ENCODE data around the gene LCT. TPM values are rescaled to one million over a fixed set of nuclear protein-coding genes. Genes with fewer than 3 reads are reported as not detected.
A peak's percentile ranks its signal among the peaks of the same experiment; 100 is the strongest.
"Not testable (repeated sequence)": the region's sequence is repeated elsewhere in the genome, so short reads cannot be mapped to it uniquely, and the experiment has no call there.

The LCT gene
- total RNA-seq (2014; rRNA removed; shearing (Covaris generic)): not detected in 2 replicates

DNA sequence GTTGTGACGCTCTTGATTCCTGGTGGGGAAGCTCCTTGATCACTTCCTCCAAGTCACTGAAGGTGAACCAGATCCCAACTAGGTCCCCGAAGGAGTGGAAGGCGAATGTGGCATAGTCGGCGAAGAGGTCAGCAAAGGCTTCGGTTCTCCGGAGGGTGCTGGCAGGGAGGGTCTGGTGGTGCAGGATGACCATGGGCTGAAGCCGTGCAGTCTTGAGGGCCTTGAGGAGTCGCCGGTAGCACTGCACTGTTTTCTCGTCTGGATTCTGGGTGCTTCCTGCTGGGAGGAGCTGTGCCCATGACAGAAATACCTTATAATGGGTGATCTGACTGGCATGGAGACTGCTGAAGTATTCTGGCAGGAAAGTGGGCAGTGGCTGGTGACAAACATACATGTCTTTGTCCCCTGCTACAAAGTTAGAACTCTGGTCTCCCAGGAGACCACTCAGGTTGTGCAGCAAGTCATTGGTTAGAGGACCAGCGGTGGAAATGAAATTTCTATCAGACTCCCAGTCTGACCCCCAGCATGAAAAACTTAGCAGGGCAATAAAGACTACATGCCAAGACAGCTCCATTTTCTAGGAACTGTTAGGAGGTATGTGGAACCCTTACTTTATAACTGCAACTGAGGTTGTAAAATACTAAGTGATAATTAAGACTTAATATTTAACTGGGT lies at the start of gene LCT:
Gene LCT (minus strand): TSS at position 589 of the 675 bp plus-strand sequence. CDS start 15 bp downstream, at position 574.
- DNase-seq (ENCODE audit: low spot score): no peak

DNA sequence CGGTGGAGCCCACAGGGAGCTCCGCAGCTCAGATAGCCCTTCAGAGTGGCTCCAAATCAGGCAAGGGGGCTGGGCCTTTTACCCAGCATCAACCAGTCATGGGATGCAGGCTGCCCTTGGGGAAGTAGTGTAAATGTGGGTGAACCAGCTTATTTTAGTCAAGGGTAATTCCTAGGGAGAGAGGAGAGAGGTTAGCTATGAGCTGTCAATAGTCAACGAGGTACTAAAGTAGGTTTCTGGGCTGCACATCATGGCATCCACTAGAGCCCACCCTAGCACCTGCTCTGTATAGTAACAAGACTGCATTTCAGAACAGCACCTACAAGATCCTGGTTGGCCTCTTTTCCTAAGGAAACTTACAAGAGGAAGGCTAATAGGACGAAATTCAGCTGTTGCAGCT lies 48.7 kb upstream of the LCT start:
- DNase-seq (ENCODE audit: low spot score): no peak

DNA sequence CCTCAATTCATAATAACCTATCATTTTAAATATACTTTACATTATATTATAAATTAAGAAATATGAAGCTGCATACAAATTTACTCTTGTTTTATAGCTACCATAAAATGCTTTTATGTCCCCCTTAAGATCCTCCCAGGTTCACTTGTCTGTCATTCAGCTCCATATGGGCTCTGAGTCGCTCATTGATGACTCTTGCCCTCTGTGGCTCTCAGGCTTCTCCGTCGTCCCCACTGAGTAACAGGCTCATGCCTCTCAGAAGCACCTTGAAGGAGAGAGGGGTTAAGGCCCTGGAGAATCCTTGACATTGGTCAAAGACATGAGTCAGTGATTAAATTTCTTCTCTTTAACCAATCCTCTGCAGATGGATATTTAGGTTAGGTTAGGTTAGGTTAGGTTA lies 45.4 kb upstream of the LCT start:
- no peak for DNase-seq (ENCODE audit: low spot score)

DNA sequence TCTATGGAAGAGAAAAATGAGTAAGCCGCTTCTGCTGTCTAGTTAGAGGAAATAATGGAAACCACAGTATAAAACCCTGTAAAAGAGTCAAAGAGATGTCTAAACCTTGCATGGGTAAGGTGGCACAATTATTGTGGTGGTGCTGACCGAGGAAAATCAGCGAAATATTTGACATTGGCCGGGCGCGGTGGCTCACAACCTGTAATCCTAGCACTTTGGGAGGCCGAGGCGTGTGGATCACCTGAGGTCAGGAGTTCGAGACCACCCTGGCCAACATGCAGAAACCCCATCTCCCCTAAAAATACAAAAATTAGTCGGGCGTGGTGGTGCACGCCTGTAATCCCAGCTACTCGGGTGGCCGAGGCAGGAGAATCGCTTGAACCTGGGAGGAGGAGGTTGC lies 39.8 kb upstream of the LCT start:
- DNase-seq (ENCODE audit: low spot score): not testable (repeated sequence)

DNA sequence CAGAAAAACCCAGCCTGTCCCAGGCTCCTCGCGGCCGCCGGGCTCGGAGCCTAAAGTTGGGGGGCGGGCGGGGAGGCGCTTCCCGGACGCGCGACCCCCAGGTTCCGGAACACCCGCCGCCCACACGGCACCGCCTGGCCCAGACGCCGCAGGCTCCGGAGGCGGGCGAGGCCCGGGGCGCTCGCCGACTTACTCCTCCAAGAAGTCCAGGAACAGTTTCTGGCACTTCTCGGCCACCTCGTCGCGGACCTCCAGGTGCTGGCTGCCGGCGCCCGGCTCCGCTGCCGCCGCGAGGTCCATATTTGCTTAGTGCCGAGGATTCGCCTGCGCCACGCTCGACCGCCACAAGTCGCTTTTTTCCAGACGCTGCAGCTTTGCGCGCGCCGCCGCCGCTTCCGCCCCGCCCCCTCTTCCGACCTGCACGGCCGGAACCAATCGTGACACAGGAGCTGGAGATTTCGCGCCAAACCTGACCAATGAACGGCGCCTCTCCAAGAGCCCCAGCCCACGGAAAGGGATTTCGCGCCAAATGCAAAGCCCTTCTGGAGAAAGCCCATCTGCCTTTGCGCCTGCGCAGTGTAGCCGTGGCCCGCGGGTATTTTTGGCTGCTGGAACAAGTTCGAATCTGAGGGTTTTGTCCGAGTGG lies 39.2 kb upstream of the LCT start, which contains the start of gene MCM6:
Gene MCM6 (minus strand): TSS at position 378 of the 646 bp plus-strand sequence. CDS start 78 bp downstream, at position 300.
- peak; percentile 98 for DNase-seq (ENCODE audit: low spot score)

DNA sequence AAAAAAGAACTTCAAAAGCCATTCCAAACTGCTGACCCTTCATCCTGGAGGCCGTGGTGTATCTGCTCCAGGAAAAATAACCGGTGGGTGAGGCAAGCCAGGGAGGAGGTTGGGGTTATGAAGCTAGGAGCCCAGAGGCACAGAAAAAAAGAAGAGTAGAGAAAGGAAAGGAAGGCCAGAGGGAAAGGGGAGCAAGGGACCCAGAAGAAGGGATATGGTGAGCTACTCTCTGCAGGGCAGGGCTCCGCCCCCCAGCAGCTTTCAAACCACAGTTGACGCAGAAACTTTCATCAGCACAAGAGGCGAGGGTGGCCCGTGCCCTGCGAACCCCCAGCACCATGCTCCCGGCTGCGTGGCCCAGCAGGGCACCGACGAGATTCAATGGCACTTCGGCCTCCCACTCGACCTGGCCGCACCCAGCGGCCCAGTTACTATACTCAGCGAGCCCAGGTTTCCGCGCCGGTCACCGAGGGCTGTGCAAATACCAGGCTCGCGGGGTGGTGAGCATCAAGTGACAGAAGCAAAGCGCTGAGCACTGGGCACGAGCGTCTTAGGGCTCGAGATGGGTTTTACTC lies 38.6 kb upstream of the LCT start:
- peak; percentile 46 for DNase-seq (ENCODE audit: low spot score)

DNA sequence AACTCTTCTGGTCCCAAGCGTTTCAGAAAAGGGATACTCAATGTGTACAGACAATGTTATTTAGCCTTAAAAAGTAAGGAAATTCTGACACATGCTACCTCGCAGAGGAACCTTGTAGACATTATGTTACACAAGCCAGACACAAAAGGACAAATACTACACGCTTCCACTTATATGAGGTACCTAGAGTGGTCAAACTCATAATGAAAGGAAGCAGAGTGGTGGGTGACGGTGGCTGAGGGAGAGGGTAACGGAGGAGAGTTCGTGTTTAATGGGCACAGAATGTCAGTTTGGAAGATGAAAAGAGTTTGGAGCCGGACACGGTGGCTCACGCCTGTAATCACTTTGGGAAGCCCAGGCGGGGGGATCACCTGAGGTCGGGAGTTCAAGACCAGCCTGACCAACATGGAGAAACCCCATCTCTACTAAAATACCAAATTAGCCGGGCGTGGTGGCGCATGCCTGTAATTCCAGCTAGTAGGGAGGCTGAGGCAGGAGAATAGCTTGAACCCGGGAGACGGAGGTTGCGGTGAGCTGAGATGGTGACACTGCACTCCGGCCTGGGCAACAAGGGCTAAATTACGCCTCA lies 37.9 kb upstream of the LCT start:
- DNase-seq (ENCODE audit: low spot score): no peak

DNA sequence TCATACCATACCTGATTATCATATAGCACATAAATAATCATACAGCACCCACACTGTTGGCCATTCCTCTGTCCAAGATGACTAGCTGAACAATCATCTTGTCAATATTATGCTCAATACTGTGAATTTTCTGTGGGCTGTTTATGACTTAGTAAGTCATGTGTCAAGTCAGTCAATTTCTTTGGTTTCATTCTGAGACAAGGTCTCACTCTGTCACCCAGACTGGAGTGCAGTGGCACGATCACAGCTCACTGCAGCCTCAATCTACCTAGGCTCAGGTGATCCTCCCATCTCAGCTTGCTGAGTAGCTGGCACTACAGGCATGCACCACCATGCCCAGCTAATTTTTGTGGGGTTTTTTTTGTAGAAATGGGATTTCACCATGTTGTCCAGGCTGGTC lies 33.6 kb upstream of the LCT start:
- DNase-seq (ENCODE audit: low spot score): no peak

DNA sequence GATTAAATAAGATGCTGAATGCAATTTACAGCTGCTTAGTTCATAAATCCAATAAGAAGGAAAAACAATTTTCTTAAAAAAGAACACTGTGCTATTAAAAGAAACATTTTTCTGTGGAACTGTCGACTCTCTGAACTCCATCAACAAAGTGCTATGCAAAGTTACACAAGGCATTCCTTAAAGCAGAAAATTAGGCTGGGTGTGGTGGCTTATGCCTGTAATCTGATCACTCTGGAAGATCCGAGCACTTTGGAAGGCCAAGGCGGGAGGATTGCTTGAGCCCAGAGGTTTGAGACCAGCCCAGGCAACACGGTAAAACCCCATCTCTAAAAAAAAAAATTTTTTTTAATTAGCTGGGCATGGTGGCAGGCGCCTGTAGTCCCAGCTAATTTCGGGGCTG lies 26.2 kb upstream of the LCT start:
- DNase-seq (ENCODE audit: low spot score): no peak

DNA sequence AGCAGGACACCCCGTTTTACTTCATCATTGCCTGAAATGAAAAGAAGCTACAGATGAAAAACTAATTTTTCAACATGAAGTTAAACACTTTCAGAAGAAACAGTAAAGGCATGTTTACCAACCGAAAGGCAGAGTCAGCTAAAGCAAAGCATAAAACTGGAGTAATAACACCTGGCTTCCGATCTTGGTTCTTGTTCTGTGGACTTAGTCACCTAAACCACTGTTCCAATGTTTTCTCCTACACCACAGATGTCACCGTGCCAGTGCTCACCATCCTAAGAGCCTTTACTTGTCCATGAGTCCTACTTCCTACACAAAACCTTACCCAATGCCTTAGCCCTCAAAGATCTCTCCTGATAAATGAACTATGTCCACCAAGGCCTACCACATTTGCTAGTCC lies 25.7 kb upstream of the LCT start:
- no peak for DNase-seq (ENCODE audit: low spot score)

DNA sequence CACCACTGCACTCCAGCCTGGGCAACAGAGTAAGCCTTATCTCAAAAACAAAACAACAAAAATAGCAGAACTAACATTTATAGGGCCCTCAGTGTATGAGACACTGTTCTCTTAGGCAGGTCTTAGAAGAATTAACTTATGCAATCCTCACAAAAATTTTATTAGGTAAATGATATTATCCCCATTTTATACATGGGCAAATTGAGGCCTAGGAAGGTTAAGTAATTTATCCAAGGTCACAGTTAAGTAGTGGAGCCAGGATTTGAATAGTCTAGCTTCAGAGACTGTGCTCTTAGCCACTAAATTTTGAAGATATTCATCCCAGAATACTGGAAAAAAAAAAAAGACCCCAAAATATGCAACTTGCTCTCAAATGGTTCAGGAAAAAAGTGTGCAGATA lies 16.4 kb upstream of the LCT start:
- DNase-seq (ENCODE audit: low spot score): no peak

DNA sequence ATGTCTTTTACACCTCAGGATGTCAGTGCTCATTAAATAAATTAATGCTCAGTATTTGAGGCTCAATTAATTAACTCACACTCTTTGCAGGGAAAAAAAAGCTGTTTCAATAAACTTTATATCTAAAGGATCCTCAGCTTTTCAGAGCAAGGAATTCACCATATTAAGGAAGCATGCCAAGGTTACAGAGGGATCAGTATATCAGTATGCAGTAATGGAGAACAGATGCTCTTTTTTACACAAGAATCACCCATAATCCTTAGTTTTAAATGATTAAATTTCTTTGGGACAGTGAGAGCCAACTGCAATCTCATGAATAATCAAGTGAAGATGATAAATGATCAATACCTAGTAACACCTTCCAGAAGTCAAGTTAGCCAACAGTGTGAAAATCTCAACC lies 14.9 kb upstream of the LCT start:
- no peak for DNase-seq (ENCODE audit: low spot score)

DNA sequence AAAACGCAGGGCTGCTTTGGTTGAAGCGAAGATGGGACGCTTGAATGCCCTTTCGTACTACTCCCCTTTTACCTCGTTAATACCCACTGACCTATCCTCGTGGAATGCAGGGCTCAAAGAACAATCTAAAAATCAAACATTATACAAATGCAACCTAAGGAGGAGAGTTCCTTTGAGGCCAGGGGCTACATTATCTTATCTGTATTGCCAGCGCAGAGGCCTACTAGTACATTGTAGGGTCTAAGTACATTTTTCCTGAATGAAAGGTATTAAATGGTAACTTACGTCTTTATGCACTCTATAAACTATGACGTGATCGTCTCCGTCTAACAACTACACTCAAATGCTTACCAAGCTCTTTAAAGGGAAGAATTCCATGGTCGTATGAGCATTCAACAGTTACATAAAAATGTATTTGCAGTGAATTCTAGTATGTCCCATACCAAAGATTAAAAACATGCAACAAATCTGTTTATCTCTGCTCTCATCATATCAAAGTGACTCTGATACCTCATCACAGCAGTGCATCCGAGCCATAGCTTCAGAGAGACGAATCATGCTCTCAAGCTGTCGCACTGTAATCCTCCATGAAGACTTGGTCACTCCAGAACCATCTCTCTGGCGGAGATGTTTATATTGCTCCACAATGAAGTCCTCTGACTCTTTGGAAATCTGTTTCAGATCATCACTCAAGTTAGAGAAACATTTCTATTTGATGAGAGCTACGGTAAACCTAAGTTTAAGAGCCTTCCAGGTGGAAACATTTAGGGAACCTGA lies 14.1 kb upstream of the LCT start:
- DNase-seq (ENCODE audit: low spot score): no peak

DNA sequence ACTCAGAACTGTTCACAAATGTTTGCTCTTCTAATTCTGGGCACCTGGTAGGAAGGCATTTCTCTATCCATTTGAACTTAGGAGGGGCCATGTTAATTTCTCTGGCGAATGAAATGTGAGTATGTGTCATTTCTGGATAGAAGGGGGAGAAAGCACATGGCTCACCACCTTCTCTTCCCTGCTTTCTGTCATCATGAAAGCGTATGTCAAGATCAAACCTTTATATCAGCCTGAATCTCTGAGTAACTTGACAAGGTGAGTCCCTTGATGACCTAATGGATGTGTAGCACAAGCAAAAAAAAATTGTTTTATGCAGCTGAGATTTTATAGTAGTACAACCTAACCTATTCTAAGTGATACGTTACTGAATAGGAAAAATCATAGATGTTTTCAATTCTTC lies 12.1 kb upstream of the LCT start:
- no peak for DNase-seq (ENCODE audit: low spot score)

DNA sequence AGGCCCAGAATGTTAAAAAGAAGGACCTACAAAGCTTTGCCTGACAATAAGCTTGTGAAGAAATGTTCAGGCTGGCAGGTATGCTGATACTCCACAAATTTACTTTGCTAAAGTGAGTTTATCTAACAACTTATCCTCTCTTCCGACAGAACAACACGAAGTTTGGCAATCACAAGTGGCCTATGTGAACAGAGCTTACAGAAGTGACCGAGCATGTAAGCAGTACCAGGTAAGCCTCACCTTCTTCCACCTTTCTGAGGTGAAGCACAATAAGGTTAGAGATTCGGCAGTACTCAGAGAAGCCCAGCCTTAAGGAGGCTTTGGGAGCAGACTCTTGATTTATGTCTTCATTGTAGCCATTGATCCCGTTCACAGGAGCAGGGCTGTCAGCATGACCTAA lies 9.0 kb upstream of the LCT start:
- DNase-seq (ENCODE audit: low spot score): no peak

DNA sequence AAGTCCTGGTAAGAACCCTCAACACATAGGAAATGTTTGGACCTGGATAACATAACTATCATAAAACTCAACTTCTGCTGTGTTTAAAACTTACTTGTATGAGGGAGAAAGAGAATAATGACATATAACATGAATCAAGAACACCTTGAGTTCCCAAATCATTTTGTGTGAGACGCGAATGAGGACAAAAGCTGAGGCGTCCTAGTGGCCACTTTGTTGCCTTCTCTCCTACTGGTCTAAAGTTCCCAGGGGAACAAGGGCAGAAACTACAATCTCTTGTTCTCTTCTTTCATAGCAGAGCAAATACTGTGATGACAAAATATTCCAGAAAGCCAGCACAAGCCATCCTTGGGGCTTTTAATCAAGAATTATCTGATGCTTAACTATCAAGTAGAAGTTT lies 8.3 kb upstream of the LCT start:
- no peak for DNase-seq (ENCODE audit: low spot score)

DNA sequence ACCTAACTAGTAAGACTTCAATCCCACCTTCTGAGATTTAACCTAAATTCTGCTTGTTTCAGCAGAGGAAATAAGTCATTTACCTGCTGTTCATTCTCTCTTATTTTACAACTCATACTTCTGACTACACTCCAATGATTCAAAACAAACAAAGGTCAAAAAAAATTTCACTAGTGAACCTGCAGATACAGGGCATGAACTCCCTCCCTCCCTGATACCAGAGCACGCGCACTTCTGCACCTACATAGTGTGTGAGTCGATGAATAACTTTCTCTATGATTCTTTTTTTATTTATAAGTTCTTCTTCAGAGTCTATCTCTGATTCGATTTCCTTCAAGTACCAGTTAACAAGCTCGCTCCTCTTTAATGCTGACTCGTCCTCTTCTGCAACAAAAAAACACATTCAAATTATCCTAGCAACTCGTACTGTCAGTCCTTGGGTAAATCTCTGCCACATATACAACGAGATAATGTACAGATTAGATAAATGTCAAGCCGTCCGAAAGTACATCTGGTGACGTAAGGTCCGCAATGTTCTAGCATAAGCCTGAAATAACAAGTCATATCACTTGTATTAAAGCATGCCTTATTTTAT lies 7.4 kb upstream of the LCT start:
- no peak for DNase-seq (ENCODE audit: low spot score)

DNA sequence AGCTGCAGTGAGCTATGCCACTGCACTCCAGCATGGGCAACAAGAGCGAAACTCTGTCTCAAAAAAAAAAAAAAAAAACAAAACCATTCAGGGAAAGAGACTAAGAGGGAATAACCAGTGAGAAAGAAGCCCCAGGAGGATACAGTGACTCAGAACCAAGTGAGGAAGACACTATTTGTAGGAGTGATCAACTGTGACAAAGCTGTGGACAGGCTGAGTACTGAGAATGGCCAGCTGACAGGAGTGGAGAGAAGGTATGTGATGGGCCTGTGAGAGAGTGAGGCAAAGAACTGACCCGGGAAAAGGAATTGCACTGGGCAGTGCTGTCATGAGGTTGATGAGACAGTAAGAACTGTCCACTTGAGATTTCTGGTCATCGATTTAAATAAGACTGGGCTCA lies 6.7 kb upstream of the LCT start:
- no peak for DNase-seq (ENCODE audit: low spot score)

DNA sequence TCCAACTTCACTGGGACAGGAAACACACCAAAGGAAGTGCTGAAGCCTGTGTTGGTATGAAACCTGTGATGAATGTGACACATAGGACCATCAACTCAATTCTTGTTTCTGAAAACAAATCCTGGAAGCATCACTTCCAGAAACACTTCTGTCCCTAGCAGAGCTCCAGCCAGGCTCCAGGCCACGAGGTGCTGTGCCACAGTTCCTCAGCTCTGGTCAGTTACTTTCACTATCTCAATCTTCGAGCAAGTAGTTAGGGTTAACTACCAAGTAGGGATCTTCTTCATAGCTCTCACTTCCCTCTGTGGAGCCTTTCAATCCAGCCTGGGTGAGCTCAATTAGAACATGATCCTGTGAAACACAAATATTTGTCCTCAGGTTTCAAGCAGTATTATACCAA lies 3.6 kb upstream of the LCT start:
- no peak for DNase-seq (ENCODE audit: low spot score)

DNA sequence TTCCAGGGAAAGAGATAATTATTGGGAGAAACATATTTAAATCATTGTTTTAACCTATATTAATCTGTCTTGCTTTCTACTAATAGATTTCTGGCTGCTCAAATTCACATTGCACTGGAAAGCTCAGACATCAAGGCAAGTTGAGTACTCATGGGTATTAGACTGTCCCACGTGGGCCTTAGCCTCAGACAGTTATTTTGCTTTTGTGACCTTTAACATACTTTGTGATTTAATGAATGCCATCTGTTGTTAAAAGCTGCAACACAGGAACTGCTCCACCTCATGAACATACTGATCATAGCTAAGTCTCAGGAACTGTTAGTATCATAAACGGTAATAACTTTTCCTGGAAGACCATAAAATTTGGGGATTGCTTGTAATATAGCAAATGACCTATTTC lies 2.7 kb upstream of the LCT start:
- no peak for DNase-seq (ENCODE audit: low spot score)

DNA sequence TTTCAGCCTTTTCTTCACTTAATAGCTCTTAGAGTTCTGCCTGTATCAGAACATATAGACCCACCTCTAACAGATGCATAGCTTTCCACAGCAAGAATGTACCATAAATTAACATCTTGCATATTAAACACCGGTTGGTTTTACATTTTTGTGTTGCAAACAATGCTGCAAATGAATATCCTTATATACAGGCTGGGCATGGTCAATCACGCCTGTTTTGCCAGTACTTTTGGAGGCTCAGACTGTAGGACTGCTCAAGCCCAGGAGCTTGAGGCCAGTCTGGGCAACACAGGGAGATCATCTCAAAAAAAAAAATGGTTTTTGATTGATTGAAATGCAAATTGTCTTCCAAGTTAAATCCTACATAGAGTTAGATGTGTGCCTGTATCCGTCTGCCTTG lies 1.5 kb upstream of the LCT start:
- DNase-seq (ENCODE audit: low spot score): no peak

DNA sequence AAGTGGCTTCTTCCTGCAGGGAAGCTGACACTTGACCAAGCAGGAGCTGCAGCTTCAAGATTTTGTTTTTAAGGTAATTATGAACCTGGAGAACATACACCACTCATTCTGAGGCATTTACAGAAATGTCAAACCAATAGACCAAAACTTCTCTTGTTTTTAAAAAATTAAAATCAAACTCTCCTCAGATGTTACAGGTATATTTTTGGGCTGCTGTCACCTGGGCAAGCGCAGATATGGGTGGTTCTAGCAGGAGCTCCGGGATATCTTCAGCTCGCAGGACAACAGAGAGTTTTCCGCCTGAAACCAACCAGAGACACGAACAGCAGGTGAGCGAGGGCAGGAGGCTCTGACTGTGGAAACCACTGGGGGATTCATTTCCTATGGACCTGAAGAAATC lies 4.1 kb downstream of the LCT start:
- no peak for DNase-seq (ENCODE audit: low spot score)

Measured in A172 (cell line).